GM21526 (cell line): ENCODE data around the gene WDR89.
A peak's percentile ranks its signal among the peaks of the same experiment; 100 is the strongest.
"Not testable (repeated sequence)": the region's sequence is repeated elsewhere in the genome, so short reads cannot be mapped to it uniquely, and the experiment has no call there.

Experiments
- ATAC-seq: cut with Tn5 transposase; IDR thresholded peaks from one replicate; pipeline ENCODE4 v1.9.1; 2021; ENCODE audit warnings: moderate library complexity; ENCODE audit not compliant: unreplicated experiment, low FRiP score

WDR89 gene

DNA sequence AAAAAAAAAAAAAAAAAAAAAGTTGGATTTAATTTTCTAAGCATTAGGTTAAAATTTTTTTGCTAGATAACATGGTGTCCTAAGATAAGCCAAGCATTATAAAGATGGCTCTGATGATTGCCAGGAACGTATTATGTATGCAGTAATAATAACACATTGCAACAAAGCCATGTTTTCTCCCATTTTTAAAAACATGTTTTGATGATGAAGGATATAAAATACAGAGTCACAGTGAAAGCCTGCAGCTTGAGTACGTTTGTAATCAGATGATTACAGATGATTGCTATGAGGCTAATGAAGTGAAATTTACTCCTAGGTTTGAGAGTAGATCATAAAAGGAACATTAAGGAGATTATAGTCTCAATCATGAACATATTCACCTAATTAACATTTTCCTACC lies 13.3 kb upstream of the WDR89 start:
- ATAC-seq = no peak

DNA sequence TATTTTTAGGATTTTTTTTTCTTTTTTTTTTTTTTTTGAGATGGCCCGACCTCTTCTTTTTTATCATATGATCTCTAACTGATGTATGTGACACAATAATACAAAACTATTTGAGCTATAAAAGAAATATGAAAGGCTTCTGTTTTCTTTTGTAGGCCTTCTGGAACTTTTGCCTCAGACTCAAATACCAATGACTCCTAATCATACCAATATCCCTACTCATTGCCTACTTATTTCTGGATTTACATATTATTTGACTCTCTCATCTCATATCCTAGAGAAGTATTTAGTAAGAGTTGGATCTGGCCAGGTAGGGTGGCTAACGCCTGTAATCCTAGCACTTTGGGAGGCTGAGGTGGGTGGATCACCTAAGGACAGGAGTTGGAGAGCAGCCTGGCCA lies 12.7 kb upstream of the WDR89 start:
- ATAC-seq = no peak

DNA sequence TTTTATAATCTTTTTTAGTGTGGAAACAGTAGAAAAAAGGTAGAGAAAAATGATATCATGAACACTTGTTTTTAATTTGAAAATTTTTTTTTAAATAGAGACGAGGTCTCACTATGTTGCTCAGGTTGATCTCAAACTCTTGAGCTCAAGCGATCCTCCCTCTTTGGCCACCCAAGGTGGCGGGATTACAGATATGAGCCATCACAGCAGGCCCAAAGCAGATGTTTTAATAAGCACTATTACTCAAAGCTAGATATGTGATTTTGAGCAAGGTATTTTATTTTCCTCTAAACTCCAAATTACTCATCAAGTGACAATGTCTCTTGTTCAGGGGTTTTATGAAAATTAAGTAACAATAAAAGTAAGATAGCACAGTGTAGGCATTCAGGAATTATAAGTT lies 10.7 kb upstream of the WDR89 start:
- no peak for ATAC-seq

DNA sequence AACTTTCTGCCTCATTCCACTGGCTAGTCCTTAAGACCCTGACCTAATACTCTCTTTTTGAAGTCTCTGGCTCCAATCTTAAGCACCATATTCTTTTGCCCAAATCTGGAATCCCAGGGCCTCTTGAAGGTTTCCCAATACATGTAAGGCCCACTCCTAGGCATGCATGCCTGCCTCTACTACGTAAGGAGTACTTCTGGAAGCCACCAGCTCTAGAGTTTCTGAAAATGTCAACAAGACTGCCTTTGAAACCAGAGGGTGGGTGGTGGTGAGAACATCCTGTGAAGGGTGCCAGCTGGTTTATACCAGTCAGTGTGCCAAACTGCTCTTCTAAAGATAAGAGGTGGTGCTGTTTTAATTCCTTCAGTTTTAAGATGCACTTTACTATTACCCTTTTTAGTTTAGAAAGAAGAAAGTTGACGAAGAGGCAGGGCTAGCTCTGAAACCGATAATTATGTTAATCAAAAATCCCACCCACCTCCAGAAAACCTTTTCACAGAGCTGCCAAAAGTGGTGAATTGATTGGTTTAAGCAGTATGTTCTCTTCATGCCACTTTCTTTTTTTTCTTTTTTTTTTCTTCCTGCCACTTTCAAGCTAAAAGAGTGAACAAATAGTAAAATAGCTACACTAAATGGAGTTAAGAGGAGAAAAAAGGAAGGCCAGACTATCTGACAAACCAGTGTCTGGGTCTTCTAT lies 8.7 kb upstream of the WDR89 start:
- ATAC-seq = no peak

DNA sequence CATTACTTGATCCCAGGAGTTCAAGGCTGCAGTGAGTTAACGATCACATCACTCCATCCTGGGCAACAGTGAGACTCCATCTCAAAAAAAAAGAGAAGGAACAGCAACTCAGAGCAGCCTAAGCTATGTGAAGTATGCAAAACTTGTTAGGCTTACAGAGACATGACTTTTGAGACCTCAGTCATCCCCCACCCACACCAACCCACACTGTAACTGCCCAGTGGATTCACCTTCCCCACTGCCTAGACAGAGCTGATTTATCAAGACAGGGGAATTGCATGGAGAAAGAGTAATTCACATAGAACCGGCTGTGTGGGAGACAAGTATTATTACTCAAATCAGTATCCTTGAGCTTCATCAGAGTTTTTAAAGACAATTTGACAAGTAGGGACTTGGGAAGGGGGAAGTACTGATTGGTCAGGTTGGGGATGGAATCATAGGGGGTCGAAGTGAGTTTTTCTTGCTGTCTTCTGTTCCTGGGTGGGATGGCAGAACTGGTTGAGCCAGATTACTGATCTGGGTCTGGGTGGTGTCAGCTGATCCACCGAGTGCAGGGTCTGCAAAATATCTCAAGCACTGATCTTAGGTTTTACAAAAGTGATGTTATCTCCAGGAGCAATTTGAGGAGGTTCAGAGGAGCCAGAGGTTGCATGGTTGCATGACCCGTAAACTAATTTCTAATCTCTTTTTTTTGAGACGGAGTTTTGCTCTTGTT lies 6.2 kb upstream of the WDR89 start:
- ATAC-seq = no peak

DNA sequence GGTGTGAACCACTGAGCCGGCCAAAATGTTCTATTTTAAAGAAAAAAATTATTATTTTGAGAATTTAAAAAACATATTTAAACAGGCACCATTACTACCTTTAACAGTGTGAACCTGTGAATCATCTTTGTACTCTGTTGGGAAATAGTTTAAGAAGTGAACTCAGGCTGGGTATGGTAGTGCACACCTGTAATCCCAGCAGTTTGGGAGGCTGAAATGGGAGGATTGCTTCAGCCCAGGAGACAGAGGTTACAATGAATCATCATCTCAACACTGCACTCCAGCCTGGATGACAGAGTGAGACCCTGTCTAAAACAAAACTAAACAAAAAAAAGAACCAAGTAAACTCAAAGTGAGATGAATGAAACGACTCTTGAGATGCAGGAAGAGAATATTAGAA lies 3.1 kb upstream of the WDR89 start:
- no peak for ATAC-seq

DNA sequence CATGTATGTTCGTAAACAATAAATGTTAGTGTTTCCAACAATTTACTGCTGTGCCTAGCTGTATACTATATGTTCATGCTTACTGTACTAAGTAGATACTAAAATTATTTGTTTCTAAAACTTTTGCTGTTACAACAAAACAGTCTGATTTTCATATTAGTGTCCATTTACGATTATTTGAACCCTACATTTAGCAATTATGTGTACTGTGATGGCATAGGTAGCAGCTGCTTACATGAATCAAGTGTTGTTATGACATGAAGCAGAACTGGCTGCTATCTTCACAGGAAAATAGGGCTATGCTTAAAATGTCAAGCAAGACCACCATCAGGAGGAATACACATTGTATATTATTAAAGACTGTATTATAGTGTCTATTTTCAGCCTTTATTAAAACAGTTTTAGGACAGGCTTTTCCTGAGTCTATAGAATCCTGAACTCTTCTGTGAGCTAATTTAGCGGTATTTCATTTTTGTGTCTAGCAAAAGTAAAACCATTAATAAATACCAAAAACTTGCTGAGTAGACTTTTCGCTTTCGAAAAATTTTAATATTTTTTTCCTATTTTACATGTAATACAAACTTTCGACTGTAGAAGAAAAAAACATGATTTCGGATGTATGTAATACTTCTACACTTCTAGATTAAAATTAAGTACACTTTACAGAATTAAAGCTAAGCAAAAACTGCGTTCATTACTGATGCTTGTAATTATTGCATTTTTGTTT lies 1.1 kb upstream of the WDR89 start:
- ATAC-seq = no peak

DNA sequence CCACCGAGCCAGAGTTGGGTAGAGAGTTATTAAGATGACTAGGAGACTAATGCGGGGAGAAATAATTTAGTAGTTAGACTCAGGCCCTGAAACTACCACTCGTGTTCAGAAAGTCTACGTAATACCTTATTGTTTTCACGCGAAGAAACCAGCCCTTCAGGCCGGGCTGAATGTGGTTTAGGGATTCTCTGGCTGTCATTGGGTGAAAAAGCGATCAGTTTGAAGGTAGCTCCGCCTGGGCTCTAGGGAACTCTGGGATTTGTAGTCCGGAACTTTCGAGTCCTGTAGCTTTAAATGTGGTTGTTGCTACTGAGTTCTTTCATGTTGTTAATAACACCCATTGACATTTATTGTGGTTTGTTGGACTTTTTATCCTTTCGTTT lies 549 bp upstream of the WDR89 start:
- peak; percentile 57 for ATAC-seq

DNA sequence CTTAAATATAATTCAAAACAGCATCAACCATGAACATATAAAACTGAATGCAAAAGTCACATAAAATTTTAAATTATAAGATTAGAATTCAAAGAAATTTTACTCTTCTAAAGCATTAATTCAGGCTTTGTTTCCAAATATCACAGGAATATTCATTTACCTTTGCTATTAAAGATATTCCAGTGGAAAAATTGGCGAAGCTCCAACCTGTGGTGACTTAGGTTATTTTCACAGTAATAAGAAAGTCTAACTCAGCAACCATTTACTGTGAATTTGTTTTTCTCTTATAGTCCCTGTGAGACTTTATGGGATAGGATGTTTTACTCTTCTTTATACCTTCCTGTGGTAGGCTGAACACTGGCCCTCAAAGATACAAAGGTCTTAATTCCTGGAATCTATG lies 3.2 kb downstream of the WDR89 start:
- no peak for ATAC-seq

DNA sequence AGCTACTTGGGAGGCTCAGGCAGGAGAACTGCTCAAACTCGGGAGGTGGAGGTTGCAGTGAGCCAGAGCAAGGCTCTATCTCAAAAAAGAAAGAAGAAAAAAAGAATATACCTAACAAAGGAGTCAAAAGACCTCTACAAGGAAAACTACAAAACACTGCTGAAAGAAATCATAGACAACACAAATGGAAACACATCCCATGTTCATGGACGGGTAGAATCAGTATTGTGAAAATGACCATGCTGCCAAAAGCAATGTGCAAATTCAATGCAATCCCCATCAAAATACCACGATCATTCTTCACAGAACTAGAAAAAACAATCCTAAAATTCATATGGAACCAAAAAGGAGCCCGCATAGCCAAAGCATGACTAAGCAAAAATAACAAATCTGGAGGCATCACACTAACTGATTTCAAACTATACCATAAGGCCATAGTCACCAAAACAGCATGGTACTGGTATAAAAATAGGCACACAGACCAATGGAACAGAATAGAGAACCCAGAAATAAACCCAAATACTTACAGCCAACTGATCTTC lies 5.5 kb downstream of the WDR89 start:
- ATAC-seq = not testable (repeated sequence)

DNA sequence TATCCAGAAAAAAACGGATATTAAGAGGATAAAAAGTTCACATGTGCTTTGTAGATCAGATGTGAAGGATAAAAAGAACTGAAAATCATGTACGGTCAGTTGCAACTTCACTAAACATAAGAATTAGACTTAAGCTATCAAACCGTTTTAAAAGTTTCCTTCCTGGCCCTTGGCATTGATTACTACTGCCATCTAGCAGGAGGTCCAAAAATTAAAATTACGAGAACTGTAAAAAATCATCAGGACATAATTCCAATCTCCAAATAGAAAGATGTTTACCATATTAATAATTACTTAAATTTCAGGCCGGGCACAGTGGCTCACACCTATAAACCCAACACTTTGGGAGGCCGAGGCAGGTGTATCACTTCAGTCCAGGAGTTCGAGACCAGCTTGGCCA lies 7.9 kb downstream of the WDR89 start:
- ATAC-seq = no peak

DNA sequence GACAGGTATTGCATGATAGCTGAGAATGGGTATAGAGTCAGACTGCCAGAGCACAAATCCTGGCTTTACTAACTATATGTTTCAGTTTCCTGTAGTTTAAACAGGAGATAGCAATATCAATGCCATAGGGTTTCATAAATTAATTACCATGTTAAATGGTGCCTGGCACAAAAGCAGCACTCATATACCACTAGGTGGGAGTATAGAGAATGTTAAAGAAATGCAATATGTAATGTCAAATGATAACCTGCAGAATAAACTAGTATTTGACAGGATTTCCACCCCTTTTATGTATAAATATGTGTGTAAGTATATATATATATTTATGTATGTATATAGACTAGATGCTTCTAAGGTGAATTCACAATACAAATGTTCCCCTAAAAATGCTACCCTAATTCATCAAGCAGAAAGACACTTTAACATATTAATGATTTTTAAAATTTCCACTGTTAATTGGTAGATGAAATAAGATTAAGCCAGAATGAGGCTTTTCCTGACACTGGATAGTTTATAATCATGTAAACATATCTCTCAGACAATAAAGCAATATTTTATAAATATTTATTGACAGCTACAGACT lies 8.6 kb downstream of the WDR89 start:
- ATAC-seq = no peak

DNA sequence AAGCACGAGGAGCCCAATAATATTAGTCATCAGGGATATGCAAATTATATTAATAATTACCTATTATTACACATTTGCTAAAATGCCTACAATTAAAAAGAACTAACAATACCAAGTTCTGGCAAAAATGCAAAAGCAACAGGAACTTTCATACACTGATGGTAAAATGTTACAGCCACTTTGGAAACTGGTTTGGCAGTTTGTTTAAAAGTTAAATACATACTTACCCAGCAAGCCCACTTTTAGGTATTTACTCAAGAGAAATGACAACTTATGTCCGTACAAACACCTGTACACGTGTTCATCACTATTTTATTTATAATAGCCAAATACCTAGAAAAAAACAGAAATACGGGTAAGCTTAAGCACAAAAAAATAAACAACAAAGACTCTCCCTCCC lies 17.0 kb downstream of the WDR89 start:
- no peak for ATAC-seq

DNA sequence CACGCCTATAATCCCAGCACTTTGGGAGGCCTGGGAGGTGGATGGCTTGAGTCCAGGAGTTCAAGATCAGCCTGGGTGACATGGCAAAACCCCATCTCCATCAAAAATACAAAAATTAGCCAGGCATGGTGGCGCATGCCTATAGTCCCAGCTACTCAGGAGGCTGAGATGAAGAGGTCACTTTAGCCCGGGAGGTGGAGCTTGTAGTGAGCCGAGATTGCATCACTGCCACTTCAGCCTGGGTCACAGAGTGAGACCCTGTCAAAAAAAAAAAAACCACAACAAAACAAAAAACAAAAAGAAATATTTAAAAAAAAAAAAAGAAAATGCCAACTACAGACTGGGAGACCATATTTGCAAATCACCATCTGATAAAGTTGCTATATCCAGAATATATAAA lies 17.5 kb downstream of the WDR89 start:
- no peak for ATAC-seq

DNA sequence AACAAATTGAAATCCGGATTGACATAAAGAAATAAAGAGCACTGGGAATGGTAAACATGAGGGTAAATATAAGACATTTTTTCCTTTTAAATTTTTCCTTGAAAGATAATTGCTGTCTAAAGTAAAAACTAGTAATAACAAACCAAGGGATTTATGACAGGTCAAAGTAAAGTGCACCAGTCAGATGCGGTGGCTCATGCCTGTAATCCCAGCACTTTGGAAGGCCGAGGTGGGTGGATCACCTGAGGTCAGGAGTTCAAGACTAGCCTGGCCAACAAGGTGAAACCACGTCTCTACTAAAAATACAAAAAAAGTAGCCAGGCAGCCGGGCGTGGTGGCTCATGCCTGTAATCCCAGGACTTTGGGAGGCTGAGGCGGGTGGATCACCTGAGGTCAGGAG lies 19.7 kb downstream of the WDR89 start:
- not testable (repeated sequence) for ATAC-seq

DNA sequence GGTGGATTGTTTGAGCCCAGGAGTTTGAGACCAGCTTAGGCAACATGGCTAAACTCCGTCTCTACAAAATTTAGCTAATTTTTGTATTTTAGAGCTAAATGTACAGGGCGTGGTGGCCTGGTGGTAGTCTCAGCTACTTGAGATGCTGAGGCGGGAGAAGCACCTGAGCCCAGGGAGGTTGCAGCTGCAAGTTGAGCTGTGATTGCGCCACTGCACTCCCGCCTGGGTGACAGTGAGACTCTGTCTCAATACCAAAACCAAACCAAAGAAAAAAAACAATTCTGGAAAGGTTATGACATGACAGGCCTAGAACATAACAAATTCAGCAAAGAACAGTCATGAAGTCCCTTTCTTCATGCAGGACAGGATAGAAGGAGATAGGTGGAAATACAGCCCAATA lies 25.7 kb downstream of the WDR89 start:
- ATAC-seq = no peak

DNA sequence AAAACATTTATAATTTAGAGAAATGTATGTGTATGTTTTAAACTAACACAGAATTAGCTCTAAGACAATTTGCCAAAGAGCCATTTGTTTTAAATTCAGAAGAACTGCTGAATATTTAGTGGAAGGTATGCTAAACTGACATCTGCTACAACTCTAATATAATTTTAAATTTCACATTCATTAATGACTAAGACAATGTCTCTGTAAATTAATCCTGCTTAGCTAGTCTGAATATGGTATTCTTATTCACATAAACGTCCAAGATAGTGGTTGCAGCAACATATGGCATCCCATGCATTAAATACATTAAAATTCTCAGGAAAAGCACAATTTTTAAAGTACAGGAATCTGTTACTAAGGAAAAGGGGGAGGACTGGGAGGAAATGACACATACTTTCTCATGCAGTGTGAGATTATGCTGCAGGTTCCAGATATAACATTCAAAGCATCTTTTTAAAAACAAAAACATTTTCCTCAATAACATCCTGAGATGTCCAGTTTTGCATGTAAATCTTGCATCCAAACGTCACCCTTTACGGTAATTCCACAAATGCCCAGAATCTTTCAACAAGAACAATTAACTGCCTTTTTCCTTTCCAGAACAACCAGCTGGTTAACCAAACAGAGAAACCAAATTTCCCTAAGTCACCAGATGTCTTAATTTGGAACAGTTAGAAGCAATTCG lies 26.9 kb downstream of the WDR89 start:
- ATAC-seq = no peak

DNA sequence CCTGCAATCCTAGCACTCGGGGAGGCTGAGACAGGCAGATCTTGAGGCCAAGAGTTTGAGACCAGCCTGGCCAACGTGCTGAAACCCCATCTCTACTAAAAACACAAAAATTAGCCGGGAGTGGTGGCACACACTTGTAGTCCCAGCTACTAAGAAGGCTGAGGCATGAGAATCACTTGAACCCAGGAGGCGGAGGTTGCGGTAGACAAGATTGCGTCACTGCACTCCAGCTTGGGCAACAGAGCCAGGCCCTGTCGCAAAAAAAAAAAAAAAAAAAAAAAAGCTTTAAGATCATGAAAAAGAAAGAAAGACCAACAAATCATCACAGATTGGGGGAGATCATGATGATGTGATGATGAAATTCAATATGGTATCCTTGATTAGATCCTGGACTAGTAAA lies 30.6 kb downstream of the WDR89 start:
- no peak for ATAC-seq

DNA sequence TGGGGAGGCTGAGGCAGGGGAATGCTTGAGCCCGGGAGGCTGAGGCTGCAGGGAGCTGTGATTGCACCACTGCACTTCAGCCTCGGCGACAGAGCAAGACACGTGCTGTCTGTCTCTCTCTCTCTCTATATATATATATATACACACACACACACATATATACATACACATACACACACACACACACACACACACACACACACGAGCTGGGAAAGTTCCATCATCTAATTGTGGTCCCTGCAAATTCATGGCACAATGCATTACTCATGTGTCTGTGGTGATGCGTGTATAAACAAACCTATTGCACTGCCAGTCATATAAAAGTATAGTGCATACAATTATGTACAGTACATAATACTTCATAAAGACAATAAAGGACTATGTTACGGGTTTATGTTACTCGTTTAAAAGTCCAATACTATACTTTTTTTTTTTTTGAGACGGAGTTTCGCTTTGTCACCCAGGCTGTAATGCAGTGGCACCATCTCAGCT lies 36.6 kb downstream of the WDR89 start:
- no peak for ATAC-seq

DNA sequence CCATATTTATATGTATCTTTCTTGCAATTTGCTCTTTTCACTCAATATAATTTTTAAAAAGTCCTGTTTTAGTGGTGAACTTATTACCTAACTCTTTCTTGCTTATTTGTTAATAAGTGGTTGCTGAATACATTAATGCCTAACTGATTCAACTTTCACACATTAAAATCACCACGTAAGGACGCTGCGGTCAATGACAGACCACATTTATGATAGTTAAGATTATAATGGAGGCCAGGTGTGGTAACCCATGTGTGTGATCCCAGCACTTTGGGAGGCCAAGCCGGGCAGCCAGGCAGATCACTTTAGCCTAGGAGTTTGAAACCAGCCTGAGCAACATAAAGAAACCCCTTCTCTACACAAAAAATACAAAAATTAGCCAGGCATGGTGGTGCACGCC lies 37.0 kb downstream of the WDR89 start:
- ATAC-seq = no peak
